GM18517 (cell line): ENCODE data around the gene PLG.
"Not testable (repeated sequence)": the region's sequence is repeated elsewhere in the genome, so short reads cannot be mapped to it uniquely, and the experiment has no call there.

Source experiments
- ATAC-seq: cut with Tn5 transposase; IDR thresholded peaks from one replicate; pipeline ENCODE4 v1.9.1; 2021; ENCODE audit warnings: mild to moderate bottlenecking, moderate library complexity; ENCODE audit not compliant: unreplicated experiment

The PLG gene

DNA sequence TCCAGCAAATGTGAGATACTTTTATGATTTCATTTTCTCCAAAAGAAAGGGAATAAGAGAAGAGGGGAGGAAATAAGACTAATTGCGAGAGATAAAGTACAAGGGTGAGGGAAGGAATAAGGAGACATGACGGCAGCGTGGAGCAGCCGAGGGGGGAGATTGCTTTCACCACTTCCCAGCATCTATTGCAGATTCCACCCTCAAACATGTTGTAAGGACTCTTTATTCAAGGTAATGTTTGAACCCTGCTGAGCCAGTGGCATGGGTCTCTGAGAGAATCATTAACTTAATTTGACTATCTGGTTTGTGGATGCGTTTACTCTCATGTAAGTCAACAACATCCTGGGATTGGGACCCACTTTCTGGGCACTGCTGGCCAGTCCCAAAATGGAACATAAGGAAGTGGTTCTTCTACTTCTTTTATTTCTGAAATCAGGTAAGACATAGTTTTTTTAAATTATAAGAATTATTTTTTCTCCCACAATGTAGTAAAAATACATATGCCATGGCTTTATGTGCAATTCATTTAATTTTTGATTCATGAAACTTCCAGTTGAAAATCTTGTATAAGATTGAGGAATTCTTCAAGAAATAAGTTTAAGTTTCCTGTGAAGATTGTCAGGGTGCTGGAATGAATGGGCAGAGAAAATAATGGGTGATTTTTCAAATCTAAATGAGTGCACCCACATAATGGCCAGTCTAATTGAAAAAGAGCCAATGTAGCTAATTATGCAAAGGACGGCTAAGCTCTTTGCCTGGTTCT, at the start of gene PLG:
TSS of gene PLG (plus strand) at position 327 of the 763 bp plus-strand sequence. CDS start at position 388, 61 bp downstream.
- ATAC-seq, result not testable (repeated sequence)

DNA sequence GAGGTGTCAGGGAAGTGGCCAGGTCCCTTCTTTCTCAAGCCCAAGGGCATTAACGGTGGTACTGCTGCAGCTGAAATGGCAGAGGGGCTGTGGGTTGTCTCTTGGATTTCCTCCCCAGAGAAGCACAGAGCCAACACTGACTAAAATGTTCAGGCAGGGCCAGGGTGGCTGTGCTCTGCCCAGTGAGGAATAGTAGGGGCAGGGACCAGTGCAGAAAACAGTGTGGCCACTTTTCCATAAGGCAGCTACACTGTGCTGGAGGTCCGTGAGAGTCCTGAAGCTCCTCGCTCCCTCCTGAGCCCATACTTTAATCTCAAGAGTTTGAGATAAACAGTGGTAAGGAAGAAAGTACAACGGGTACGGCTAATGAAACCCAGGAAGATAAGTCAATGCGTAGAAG, 42.5 kb upstream of the PLG start:
- ATAC-seq, result no peak

DNA sequence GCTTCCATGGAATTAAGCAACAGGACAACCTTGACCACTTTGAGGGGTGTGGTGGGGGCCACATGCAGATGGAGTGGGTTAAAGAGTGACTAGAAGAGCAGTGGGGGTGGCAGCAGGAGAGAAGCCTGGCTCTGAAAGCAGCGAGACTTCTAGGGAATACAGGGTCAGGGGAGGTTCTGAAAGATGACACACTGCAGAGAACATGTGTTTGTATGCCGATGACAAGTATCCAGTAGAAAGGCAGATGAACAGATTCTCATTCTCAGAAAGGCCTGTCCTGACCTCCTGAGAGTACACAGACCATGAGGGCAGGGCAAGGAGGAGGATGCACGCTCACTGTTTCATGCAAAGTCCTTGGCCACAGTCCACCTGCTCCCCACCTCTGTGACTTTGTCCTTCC, 40.8 kb upstream of the PLG start:
- ATAC-seq, result no peak

DNA sequence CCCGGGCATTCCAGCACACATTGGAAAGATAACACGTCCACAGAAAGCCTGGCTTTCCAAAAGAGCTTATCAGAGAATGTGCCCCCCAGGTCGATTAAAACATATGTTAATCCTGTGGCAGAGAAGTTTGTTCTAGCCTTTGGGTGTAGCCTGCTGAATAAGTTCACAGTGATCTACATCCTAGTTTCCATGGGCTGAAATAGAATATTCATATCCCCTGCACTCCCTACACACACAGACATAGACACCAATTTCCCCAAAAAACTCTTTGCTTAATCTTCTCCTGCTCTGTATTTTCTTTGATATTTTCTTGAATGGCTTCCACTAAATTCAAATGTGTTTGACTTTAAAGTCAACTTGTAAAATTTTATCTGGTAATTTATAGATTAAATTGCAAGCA, 39.6 kb upstream of the PLG start:
- ATAC-seq, result no peak

DNA sequence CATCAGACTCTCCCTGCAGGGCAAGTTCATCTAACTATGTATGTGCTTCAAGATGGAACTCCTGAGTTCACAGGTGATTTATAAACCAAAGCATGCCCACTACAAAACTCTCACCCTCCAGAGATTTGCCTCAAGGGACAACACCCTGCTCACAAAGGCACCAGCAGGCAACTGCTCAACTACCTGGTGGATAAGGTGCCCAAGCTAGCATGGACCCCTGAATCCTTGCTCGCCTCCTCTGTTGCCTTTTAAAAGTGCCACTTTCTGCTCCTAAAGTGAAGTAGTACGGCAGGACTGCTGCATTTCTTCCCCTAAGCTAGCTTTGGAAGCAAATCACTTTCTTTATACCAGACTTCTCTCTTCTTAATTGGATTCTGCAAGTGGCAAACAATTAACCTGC, 39.2 kb upstream of the PLG start:
- no peak for ATAC-seq

DNA sequence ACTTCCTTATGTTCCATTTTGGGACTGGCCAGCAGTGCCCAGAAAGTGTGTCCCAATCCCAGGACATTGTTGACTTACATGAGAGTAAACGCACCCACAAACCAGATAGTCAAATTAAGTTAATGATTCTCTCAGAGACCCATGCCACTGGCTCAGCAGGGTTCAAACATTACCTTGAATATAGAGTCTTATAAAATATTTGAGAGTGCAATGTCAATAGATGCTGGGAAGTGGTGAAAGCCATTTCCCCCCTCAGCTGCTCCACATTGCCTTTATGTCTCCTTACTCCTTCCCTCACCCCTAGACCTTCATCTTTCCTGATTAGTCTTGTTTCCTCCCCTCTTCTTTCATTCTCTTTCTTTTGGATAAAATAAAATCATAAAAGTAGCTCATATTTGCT, 37.8 kb upstream of the PLG start, which contains the start of gene LPA:
TSS of gene LPA (minus strand) at position 78 of the 400 bp plus-strand sequence. CDS start at position 17, 61 bp downstream.
- not testable (repeated sequence) for ATAC-seq

DNA sequence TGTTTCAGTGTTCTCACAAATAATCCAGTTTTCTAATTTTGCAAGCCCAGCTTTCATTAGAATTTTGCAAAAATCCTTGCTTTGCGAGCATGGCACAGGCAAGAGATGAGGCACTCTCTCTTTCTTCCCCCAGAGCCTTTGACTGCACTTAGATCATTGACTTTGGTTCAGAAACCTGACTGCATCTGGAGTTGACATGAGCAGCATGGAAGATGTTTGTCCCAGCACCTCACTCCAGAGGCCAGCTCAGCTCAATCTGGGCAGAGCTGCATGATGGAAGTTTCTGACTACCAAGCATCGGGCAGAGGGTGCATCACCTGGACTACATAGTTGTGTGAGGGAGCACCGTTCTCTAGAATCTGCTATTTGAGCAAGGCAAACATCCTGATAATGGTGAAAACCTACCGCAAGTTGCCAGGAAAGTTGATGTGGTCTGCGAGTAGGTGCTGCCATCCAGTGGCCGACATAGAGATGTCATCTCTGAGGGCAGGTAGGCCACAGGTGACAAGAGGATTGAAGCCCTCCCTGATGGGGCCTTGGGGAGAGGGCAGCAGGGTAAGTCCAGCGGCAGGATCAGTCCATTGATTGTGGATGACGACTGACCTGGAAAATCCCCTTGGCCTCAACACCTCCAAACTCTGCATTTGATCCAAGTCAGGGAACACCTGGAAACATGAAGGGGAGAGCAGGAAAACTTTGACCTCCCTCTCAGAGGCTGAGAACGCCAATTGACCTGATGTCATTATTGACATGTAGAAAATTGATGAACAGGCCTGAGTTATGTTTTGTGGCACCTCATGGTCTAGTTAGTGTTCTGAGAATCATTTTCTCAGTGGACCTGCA, 34.2 kb upstream of the PLG start:
- no peak for ATAC-seq

DNA sequence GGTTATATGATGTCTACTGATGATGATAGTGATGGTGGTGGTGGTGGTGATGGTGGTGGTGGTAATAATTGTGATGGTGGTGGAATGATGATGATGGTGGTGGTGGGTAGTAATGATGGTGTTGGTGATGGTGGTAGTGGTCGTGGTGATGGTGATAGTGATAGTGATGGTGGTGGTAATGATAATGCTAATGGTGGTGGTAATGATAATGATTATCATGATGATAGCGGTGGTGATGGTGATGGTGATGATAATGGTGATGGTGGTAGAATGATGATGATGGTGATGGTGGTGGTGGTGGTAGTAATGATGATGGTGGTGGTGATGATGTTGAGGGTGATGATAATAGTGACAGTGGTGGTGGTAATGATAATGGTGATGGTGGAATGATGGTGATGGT, 33.5 kb upstream of the PLG start:
- ATAC-seq, result no peak

DNA sequence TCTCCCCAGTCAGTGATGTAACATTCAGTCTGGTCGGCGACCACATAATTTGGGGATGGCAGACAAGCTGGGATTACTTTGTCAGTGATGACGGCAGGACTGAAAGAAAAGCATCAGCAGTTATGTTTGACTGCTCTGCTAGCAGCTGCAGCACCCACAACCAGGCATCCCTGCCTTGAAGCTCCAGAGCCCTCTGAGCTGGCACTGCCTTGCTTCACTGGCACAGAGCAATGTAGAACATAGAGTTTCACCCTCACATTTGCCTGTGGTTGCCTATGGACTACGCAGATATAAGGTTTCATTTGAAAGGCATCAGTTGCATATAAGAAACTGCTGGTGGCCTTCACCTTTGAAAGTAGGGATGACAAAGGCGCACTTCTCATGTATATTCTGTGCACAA, 25.6 kb upstream of the PLG start:
- not testable (repeated sequence) for ATAC-seq

DNA sequence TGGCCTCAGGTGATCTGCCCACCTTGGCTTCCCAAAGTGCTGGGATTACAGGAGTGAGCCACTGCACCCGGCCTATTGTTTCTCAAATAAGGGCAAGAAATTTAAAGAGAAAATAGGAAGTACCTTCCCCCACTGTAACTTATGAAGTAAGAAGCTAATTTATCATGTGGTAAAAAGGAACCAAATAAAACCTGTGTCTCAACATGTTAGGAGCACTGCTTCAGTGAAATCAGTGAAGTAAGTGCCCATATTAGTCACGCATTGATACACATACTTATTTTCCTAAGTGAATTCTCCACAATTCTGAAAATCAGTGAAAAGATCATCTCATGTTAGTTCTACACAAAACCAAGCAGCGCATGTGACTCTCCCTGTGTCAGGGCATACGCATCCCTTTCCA, 23.8 kb upstream of the PLG start:
- no peak for ATAC-seq

DNA sequence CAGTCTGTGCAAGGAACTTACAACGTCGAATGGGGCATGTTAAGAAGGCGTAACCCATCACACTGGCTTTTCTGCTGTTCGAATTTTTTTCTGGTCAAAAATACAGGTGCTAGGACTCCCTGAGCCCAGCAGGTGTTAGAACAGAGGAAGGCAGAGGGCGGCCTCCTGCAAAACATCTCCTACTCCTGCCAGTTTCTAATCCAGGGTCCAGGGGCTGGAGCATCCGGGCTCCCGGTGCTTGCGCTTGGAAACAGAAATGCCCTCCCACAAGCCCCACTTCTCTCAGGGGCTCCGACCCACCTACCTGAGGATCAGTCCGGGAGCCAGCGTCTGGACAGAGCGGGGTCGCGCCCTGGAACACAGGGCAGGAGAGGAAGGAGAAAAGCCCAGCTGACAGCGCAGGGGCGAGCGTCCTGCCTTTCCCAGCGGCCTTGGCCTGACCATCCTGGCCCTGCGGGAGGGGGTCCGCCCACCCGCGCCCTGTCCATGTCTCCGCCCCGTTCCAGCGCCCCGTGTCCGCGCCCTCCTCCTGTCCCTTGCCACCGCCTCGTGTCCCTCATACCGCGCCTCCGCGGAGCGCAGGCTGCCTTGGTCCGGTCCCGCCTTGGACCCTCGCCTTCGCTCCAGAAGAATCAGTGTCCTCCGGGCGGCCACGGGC, 23.2 kb upstream of the PLG start:
- no peak for ATAC-seq

DNA sequence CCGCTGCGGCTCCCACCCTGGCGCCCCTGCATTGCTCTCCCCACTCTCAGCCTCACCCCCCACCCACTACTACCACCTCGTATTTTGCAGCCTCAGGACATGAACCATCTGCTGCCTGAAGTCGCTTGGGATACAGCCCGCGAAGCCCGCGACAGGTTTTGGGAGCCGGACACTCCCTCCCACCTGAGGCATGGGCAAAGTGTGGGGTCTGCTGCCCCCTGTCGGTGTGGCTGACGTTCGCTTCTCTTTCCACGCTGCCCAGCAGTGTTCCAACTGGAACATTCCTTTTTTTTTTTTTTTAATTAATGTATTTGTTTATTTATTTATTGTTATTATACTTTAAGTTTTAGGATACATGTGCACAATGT, 22.7 kb upstream of the PLG start:
- ATAC-seq, result no peak

DNA sequence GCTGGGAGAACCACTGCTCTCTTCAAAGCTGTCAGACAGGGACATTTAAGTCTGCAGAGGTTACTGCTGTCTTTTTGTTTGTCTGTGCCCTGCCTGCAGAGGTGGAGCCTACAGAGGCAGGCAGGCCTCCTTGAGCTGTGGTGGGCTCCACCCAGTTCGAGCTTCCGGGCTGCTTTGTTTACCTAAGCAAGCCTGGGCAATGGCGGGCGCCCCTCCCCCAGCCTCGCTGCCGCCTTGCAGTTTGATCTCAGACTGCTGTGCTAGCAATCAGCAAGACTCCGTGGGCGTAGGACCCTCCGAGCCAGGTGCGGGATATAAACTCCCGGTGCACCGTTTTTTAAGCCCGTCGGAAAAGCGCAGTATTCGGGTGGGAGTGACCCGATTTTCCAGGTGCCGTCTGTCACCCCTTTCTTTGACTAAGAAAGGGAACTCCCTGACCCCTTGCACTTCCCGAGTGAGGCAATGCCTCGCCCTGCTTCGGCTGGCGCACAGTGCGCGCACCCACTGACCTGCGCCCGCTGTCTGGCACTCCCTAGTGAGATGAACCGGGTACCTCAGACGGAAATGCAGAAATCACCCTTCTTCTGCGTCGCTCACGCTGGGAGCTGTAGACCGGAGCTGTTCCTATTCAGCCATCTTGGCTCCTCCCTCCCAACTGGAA, 16.8 kb upstream of the PLG start:
- not testable (repeated sequence) for ATAC-seq

DNA sequence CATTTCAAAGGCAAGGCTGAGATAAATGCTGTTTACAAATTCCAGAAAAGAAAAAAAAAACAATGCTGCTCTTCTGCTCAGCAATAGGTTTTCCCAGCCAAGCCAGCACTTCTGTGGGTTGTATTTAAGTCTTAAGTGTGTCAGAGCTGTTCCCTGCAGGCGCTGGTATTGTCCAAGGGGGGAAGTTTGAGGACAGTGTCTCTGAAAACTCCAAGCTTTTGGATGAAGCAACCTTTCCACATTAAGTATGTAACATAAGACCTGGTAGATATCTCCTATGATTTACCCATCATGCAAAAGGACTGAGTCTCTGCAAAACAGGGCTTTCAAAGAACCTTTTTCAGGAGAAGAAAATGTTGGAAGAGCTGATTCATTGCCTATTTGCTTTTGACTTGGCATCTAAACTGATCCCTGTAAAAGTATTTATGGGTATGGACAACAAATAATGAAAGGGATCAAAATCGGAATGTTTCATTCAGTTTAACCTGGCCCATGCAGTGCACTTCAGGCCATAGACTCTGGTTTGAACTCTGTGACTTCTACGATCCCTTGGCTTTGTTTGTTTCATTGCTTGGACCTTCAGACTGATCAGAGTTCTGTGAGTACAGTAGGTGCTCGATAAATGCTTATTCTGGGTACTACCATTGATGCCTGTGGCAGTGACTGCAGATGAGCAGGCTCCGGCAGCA, 16.1 kb upstream of the PLG start:
- ATAC-seq, result no peak

DNA sequence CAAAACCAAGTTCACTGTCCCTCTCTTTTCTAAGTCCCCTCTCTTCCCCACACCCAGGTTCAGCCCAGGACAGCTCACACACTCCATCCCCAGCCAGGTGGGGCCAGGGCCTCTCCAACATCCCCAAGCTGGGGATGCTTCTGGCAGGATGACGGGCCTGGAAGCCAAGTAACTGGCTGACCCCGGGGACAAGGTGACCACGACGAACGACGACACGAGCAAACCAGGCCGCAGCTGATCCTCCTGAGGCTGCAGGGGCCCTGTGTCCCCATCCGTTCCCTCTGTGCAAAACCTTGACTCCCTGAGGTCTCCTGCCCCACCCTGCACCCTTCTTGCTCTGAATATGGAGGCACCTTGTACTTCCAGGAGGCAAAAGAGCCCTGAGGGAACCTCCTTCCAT, 11.6 kb upstream of the PLG start:
- ATAC-seq, result no peak

DNA sequence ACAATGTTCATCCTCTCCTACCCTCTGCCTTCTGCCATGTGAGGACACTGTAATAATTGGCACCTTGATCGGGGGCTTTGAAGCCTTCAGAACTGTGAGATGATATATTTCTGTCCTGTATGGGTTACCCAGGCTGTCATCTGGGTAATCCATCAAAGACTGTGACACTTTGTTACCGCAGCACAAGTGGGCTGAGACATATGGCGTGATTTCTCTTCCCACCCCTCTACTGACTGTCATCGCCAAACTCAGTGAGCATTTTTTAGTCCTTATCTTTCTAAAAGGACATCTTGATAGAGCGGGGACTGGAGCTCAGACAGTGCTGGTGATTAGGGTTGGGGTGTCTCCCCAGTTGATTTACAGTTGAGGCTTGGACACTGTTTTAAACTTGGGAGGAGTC, 10.4 kb upstream of the PLG start:
- no peak for ATAC-seq

DNA sequence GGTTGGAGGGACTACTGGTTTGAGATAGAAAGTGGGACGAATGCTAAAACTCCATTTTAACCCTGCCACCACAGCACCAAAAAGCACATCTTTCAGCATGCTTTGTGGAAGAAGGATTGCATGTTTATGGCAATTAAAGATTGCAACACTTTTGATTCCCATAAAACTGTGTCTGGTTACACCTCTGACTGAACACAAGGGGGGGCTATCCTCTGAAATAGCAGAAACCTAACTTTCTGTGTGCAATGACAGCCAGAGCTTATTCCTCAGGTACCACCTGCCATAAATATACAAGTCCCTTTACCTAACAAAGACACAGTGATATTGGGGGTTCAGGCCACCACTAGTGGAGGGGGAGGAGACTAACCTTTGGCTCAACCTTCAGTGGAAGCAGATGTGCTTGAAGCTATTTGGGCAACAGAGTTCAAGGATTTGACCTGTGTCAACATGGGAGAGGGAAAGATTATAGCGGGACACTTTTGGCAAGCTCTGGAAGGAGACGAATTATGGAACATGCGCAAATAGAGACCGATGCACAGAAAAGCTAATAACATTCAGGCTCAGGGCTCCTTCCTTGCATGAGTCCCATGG, 9.6 kb upstream of the PLG start:
- no peak for ATAC-seq

DNA sequence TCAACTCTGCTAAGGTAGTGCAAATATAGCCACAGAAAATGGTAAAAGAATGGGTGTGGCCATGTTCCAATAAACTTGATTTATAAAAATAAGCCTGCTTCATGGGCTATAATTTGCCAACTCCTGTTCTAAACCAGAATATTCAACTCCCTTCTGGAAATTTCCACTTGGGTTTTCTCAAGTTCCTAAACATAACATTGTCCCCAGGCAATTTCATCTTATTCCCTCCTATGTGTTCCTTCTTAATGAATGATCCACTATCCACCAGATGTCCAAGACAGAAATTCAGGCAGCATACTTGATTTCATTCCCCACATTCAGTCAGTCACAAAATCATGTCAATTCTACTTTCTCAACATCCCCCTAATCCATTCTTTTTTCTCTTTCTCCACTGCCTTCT, 7.0 kb upstream of the PLG start:
- ATAC-seq, result not testable (repeated sequence)

DNA sequence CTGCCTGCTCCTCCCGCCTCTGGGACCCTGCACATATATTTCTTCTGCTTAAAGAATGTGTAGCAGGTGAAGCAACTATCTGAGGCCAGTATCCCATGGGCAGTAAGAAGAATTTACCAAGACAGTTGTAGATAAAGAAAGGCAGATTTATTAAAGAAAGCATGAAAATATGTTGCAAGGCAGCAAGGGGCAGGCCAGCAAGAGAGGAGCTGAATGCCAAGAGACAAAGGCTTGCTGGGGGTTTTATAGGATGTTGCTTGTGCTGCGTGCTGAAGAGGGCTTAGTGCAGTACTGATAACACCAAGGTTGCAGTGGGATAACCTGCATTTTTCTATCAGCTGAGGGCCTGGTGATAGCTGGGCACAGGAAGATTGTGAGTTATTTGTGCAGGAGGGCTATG, 6.4 kb upstream of the PLG start:
- not testable (repeated sequence) for ATAC-seq

DNA sequence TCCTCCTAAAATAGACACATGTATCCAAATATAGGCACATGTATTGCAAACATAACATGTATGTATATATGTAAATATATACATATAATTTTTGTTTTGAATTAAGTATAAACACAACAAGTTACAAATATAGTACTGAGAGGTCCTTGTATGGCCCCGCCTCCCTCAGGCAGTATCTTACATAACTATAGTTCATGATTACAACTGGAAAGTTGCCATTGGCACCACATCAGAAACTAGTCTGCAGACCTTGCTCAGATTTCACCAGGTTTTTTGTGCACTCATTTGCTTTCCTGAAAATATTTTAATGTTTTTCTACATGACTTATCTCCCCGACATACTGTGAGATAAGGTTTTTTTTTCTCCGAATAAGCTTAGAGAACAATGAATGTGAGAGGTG, 5.2 kb upstream of the PLG start:
- not testable (repeated sequence) for ATAC-seq
